Smooth muscle cell (in vitro differentiated cells): ENCODE data around the gene RNF123. TPM values are rescaled to one million over a fixed set of nuclear protein-coding genes. Genes with fewer than 3 reads are reported as not detected.

Experiments
- DNase-seq: peaks from one replicate; lab custom pipeline; 2025; ENCODE audit not compliant: unreplicated experiment; lab: John Stamatoyannopoulos, UW
- H2AFZ ChIP-seq: fragments of 200-600 bp; sonication (generic); 2 replicates; pipeline ENCODE4 v1.6.0; 2016; ENCODE audit warnings: antibody characterized with exemption, low read depth, mild to moderate bottlenecking
- H3F3A ChIP-seq: fragments of 200-600 bp; sonication (generic); 2 replicates; pipeline ENCODE4 v1.6.0; 2017; ENCODE audit warnings: antibody characterized with exemption, low read depth
- H3K27ac ChIP-seq: fragments of 200-600 bp; sonication (generic); 2 replicates; pipeline ENCODE4 v1.5.1; 2016; ENCODE audit warnings: low read depth, mild to moderate bottlenecking
- H3K27me3 ChIP-seq: fragments of 200-600 bp; sonication (generic); 2 replicates; pipeline ENCODE4 v1.6.1; 2016; ENCODE audit warnings: low read depth, mild to moderate bottlenecking
- H3K36me3 ChIP-seq: fragments of 200-600 bp; sonication (generic); 2 replicates; pipeline ENCODE4 v1.5.1; 2016; ENCODE audit warnings: low read depth
- H3K4me1 ChIP-seq: fragments of 200-600 bp; sonication (generic); 2 replicates; pipeline ENCODE4 v1.5.1; 2016; ENCODE audit warnings: low read depth
- H3K4me2 ChIP-seq: fragments of 200-600 bp; sonication (generic); 2 replicates; pipeline ENCODE4 v1.6.0; 2016; ENCODE audit warnings: mild to moderate bottlenecking
- H3K4me3 ChIP-seq: fragments of 200-600 bp; sonication (generic); 2 replicates; pipeline ENCODE4 v1.5.1; 2016; ENCODE audit warnings: mild to moderate bottlenecking
- H3K79me2 ChIP-seq: fragments of 200-600 bp; sonication (generic); 2 replicates; pipeline ENCODE4 v1.6.0; 2016; ENCODE audit warnings: low read depth, mild to moderate bottlenecking
- H3K9ac ChIP-seq: fragments of 200-600 bp; sonication (generic); 2 replicates; pipeline ENCODE4 v1.6.0; 2016; ENCODE audit warnings: low read depth
- H3K9me3 ChIP-seq: fragments of 200-600 bp; sonication (generic); replicated peaks from 2 replicates; pipeline ENCODE4 v1.5.1; 2016; ENCODE audit warnings: low read depth
- H4K20me1 ChIP-seq: fragments of 200-600 bp; sonication (generic); 2 replicates; pipeline ENCODE4 v1.6.0; 2016; ENCODE audit warnings: low read depth
- CTCF ChIP-seq: fragments of 200-600 bp; sonication (generic); IDR thresholded peaks from 2 replicates; pipeline ENCODE4 v1.5.1; 2017; ENCODE audit warnings: borderline replicate concordance, mild to moderate bottlenecking, antibody characterized with exemption; ENCODE audit not compliant: insufficient read depth, poor library complexity, severe bottlenecking
- WGBS: methylation state at CpG from one replicate; pipeline ENCODE4 v1.1.7; 2016; ENCODE audit warnings: low lambda C conversion rate; 5-methylcytosine and 5-hydroxymethylcytosine counted together
- polyA plus RNA-seq: library from polyadenylated mRNA; unstranded; fragments of >200 nt; fragmentation: Nextera tagmentation; extraction: Ambion mirVana; gene quantifications from 2 replicates; pipeline ENCODE4 v1.2.1, GENCODE V29; 2016
- total RNA-seq: library from RNA; depleted of rRNA; stranded (reverse); fragments of >200 nt; gene quantifications from 2 replicates; pipeline ENCODE4 v1.2.3, GENCODE V29; 2014

RNF123 gene
- total and polyA plus RNA-seq, 2 experiments from 2014 or later: 15.8 to 23.9 TPM

- 90% methylated on average over 11 of the region's 11 CpGs for WGBS
- Histone ChIP-seq H3K79me2 (no peaks in the 10 kb centered on the region), H3K27me3 (no peaks in the 10 kb centered on the region), H3K4me2 (no peak overlapping the region), H3K36me3 (no peaks in the 10 kb centered on the region), H3K4me3 (no peak overlapping the region), H3F3A (no peaks in the 10 kb centered on the region), H3K4me1 (peaks cover 3% of the 10 kb centered on the region), H2AFZ (no peak overlapping the region), H4K20me1 (no peaks in the 10 kb centered on the region), H3K27ac (no peak overlapping the region), H3K9me3 (no peaks in the 10 kb centered on the region), H3K9ac (no peak overlapping the region)
- DNase-seq: no peak
- no peak for TF ChIP-seq CTCF
Observed at GRCh38 chr3:49664300-49664699, 25.1 kb upstream of the RNF123 start.

GRCh38 chr3:49665822-49666519, 23.4 kb upstream of the RNF123 start:
- H3F3A ChIP-seq: no peaks in the 10 kb centered on the region
- H3K9ac ChIP-seq: no peak overlapping the region
- WGBS: 96% methylated on average over 6 of the region's 6 CpGs
- no peak for DNase-seq
- no peak overlapping the region for H3K4me3 ChIP-seq
- no peaks in the 10 kb centered on the region for H3K36me3 ChIP-seq
- peaks cover 3% of the 10 kb centered on the region for H3K4me1 ChIP-seq
- H2AFZ ChIP-seq: no peak overlapping the region
- no peaks in the 10 kb centered on the region for H3K79me2 ChIP-seq
- no peak overlapping the region for H3K27ac ChIP-seq
- no peak for TF ChIP-seq CTCF
- H4K20me1 ChIP-seq: no peaks in the 10 kb centered on the region
- no peaks in the 10 kb centered on the region for H3K9me3 ChIP-seq
- no peak overlapping the region for H3K4me2 ChIP-seq
- no peaks in the 10 kb centered on the region for H3K27me3 ChIP-seq

- Histone ChIP-seq H3K27me3 (no peaks in the 10 kb centered on the region), H3F3A (no peaks in the 10 kb centered on the region), H3K27ac (no peak overlapping the region), H3K4me2 (no peak overlapping the region), H3K9me3 (no peaks in the 10 kb centered on the region), H4K20me1 (no peaks in the 10 kb centered on the region), H3K36me3 (no peaks in the 10 kb centered on the region), H3K4me3 (no peak overlapping the region), H3K79me2 (no peaks in the 10 kb centered on the region), H2AFZ (no peak overlapping the region), H3K9ac (no peak overlapping the region), H3K4me1 (peaks cover 3% of the 10 kb centered on the region)
- 64% methylated on average over 8 of the region's 8 CpGs for WGBS
- no peak for TF ChIP-seq CTCF
- DNase-seq: no peak
Observed at GRCh38 chr3:49666592-49666991, 22.8 kb upstream of the RNF123 start.
